SK-MEL-5 (cell line): Measurements from ENCODE around the gene PTAR1. TPM values are rescaled to one million over a fixed set of nuclear protein-coding genes. Genes with fewer than 3 reads are reported as not detected.

Experiments used
- DNase-seq: peaks from one replicate; pipeline ENCODE4 v3.0.0-alpha.2; 2016; ENCODE audit warnings: low read depth, low spot score
- in situ Hi-C: cut with HindIII; loops from 2 replicates; pipeline ENCODE4 v1.10.0; 2016; ENCODE audit warnings: low sequenced_read_pairs, high pct_unique_total_duplicates, low pct_unique_long_range_greater_than_20kb
- total RNA-seq: library from RNA; depleted of rRNA; stranded (reverse); fragments of >200 nt; shearing (Covaris generic); gene quantifications from 2 replicates; pipeline ENCODE4 v1.2.3, GENCODE V29; 2014

PTAR1 gene
- total RNA-seq, 1 experiment from 2014 or later = 84.2 TPM

DNA sequence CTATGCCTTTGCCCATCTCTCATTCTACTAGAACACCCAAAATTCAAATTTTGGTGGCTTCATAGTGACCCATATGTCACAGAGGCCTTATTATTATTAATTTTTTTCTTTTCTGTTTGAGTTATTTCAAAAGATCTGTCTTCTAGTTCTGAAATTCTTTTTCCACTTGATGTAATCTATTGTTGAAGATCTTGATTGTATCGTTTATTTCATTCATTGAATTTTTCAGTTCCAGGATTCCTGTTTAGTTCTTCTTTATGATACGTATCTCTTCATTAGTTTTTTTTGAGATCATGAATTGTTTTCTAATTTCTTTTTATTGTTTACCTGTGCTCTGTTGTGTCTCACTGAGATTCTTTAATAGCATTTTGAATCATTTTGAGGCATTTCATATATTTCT is 63.0 kb downstream of the PTAR1 start:
- no peak for DNase-seq
- in situ Hi-C loops = no loop called here

GRCh38 chr9:69689991-69690538 is 69.7 kb downstream of the PTAR1 start:
- in situ Hi-C loops = no loop called here
- DNase-seq = no peak

DNA sequence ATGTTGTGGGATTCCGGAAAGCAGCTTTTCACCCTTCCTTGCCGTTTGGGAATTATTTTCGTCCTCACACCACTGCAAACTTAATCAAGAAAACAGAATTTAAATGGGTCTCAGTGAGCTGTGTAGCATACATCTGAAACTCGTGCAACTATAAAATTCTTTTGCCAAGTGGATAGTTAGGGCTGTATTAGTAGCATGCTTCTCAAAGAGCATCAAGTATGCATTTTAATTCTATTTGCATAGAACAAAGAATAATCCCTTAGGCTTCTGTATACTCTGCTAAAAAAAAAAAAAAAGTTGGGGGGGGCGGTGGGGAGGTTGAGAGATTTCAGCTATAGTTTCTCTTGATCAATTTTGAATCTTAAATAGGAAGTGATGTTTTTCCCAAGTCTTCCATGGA is 75.9 kb downstream of the PTAR1 start:
- DNase-seq = no peak
- in situ Hi-C loops = no loop called here

GRCh38 chr9:69678843-69679538 is 80.8 kb downstream of the PTAR1 start:
- DNase-seq = no peak
- in situ Hi-C loops = no loop called here

GRCh38 chr9:69677931-69678330 is 81.9 kb downstream of the PTAR1 start:
- no peak for DNase-seq
- in situ Hi-C loops = no loop called here

GRCh38 chr9:69675563-69675962 is 84.2 kb downstream of the PTAR1 start:
- in situ Hi-C loops = no loop called here
- DNase-seq = no peak

- DNase-seq = no peak
- in situ Hi-C loops = no loop called here
Observed at GRCh38 chr9:69674716-69675438, 84.9 kb downstream of the PTAR1 start.

DNA sequence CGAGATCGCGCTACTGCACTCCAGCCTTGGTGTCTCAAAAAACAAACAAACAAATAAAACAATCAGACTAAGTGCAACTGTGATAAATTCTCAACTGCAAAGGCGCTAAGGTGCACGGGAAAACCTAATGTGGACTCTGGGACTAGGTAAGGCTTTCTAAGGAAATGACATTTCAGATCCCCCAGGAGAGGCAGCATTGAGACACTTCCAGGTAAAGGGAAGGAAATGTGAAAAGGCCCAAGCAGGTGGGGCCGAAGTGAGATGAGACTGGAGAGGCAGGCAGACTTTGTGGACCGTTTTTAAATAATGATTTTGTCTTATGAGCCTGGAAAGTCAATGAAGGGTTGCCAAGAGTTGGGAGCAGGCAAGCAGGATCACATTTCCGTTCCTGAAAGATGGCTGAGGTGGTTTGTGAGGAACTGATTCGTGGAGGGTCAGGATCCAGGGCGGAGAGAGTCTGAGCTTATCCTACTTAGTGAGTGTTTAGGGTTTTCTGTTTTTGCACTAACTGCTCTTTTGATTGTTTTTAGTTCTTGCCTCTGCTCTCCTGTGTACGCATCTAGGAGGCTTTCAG is 85.6 kb downstream of the PTAR1 start:
- in situ Hi-C loops = no loop called here
- DNase-seq = no peak

GRCh38 chr9:69673311-69673640 is 86.5 kb downstream of the PTAR1 start:
- in situ Hi-C loops = no loop called here
- no peak for DNase-seq

- in situ Hi-C loops = no loop called here
- DNase-seq = peak; percentile 87
Observed at GRCh38 chr9:69672596-69673310, 87.1 kb downstream of the PTAR1 start.

DNA sequence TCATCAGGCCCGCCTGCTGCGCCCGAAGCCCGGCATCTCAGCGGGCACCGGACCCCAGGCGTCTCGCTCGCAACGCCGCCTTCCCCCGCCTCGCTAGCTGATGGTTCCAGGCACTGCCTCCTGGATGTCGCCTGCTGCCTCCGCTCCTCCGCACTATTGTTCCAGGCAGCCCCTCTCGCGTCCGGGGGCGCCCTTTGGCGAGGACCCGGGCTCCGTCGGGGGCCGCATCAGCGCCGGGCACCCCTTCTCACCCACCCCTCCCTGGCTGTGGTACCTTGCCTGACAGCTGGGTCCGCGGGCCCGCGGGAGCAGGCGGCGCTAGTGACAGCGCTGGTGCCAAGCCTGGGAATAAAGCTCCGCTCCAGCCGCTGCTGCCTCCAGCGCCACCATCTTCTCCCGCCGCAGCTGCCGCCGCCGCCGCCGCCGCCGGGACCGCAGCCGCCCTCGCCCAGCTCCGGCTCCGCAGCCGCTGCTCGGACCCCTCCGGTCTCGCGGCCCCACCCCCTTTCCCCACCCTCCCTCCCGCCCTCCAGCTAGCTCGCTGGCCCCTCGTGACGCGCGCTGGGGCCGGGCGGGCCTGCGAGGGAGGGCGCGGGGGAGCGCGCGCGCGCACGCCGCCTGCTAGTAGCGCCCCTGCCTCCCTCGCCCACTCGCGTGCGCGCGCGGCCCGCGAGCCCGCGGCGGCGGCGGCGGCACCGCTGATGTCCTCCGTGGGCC is 87.8 kb downstream of the PTAR1 start, which contains the start of gene APBA1:
APBA1 (minus strand) TSS at position 493 of the 717 bp plus-strand sequence.
- in situ Hi-C loops = no loop called here

DNA sequence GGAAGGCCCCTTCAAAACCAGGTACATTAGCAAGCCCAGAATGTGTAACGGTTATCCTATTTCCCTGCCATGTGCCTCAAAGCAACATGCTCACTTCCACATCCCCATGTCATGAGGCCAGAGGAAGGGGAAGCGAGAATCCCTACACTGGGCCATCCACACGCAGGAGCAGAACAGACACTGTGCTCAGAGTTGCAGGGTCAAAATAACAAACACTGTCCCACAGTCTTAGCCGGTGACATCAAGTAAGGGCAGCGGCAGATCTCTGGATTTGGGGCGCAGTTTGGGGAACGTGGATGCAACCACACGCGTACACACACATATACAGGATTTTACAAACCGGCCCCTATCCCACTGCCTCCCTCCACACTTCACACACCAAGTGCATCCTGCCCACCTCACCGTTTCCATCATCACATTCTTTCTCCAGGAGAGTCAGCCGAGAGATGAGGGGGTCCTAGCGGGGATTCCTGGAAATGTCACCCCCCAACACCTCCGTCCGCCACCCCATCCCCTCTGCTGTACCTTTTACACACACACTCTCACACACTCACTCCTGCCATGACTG is 88.4 kb downstream of the PTAR1 start:
- in situ Hi-C loops = no loop called here
- DNase-seq = no peak

More for the DNA sequence above, 87.8 kb downstream of the PTAR1 start, which contains the start of gene APBA1:
- DNase-seq = peak; percentile 48

GRCh38 chr9:69667306-69667705 is 92.5 kb downstream of the PTAR1 start:
- DNase-seq = no peak
- in situ Hi-C loops = no loop called here

DNA sequence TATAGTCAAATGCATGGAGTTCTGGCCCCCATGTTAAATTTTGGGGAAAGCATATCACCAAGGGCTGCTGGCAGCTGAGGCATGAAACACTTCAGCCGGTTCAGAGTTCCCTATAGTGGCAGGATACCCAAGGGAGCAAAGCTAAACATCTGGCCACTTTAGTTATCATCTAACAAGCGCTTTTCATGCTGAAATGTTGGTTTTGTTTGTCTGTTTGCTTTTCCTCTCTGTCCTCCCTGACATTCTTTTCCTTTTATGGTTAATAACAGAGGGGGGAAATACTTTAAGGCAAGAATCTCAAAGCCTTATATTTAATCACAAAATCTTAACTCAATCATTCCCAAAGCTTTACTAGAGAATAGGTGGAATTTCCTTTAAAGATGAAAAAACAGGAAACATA is 99.5 kb downstream of the PTAR1 start:
- no peak for DNase-seq
- in situ Hi-C loops = no loop called here
